Placental pericyte (primary cell): Measurements from ENCODE around the gene DEPDC1. TPM values are rescaled to one million over a fixed set of nuclear protein-coding genes. Genes with fewer than 3 reads are reported as not detected.

Experiments used
- small RNA-seq: library from RNA; depleted of rRNA; stranded (forward); fragments of <200 nt; gene quantifications from one replicate; pipeline ENCODE3, GENCODE V24; 2012; ENCODE audit warnings: low replicate concordance
- total RNA-seq: library from RNA; depleted of rRNA; stranded (reverse); fragments of >200 nt; gene quantifications from 2 replicates; pipeline ENCODE4 v1.2.3, GENCODE V29; 2012

The DEPDC1 gene, protein sequence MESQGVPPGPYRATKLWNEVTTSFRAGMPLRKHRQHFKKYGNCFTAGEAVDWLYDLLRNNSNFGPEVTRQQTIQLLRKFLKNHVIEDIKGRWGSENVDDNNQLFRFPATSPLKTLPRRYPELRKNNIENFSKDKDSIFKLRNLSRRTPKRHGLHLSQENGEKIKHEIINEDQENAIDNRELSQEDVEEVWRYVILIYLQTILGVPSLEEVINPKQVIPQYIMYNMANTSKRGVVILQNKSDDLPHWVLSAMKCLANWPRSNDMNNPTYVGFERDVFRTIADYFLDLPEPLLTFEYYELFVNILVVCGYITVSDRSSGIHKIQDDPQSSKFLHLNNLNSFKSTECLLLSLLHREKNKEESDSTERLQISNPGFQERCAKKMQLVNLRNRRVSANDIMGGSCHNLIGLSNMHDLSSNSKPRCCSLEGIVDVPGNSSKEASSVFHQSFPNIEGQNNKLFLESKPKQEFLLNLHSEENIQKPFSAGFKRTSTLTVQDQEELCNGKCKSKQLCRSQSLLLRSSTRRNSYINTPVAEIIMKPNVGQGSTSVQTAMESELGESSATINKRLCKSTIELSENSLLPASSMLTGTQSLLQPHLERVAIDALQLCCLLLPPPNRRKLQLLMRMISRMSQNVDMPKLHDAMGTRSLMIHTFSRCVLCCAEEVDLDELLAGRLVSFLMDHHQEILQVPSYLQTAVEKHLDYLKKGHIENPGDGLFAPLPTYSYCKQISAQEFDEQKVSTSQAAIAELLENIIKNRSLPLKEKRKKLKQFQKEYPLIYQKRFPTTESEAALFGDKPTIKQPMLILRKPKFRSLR
- total RNA-seq = 1.1 and 55.7 TPM in 2 replicates

DNA sequence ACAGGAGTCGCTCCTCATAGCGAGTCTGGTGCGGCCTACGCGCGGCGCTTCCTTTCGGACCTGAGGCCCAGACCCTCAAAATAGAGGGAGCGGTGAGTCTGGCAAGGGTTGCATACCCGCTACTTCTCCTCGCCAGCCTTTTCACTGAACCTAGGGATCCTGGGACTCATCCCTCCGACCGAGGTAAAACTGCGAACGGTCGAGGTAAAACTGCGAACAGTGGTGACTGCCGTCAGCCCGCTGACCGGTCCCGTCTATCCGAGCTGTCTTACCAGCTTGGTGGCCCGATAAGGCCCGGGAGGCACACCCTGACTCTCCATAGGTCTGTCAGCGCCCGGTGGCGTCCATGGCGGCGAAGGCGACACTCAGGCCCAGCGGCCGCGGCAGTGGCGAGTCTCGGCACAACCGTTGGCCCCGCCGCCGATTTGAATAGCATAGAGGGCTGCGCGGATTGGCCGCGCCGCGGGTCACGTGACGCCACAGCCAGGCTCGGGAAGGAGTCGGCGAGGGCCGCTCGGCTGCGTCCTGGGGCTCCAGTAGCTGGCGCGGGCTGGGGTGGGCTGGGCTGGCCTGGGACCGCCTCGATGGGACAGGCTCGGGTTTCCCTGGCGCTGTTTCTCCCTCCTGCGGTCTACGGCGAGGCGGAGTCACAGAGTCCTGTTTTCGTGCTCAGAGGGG, at the start of gene DEPDC1:
Gene DEPDC1 (minus strand): TSS at position 403 of the 678 bp plus-strand sequence. CDS start 83 bp downstream, at position 320.

DNA sequence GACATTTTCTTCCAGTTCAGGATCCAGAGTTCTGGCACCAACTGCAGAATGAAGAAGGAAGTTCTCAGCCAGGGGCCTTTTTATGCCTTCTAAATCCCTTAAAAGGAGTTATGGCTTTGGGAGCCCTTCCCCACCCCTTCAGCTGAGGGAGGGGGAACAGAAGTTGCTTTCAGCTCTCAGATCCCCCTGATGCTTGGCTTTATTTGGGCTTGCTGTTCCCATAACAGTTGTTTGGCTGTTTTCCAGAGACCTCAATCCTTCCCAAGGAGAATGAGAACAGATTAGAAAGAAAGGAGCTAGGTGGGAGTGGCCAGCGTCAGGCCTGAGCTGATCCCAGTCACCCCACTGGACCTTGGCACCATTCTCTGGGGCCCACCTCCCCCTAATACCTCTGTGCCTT, 47.0 kb downstream of the DEPDC1 start, which contains the start of gene RPE65:
Gene RPE65 (minus strand): TSS at position 54 of the 400 bp plus-strand sequence. CDS start 49 bp downstream, at position 5.

Small RNAs within 50 kb of the gene (small RNA-seq; reads per million reads assigned to genes)
- gene TXNP2 = not detected

Other genes starting within 250 kb of the DEPDC1 start
- not detected in 2 replicates for gene RPE65, start 47.1 kb downstream of the DEPDC1 start, total RNA-seq